GM12878 (cell line): ENCODE data around the gene KCNH5. TPM values are rescaled to one million over a fixed set of nuclear protein-coding genes. Genes with fewer than 3 reads are reported as not detected.

Source experiments
- ATAC-seq: fragments of 200-7000 bp; cut with Tn5 transposase; 3 replicates; pipeline ENCODE4 v1.9.1; 2020; ENCODE audit warnings: mild to moderate bottlenecking, moderate library complexity
- BruUV-seq: library from RNA; stranded (reverse); fragments of 400-500 nt; replicated peaks from 2 replicates; lab custom pipeline; 2021; lab: Mats Ljungman, UMichigan
- CTCF ChIA-PET: fragments of 300-600 bp; sonication (Branson Sonifier 250); formaldehyde crosslinking; extraction: SDS; loops from one replicate; lab custom pipeline; 2021; ENCODE audit warnings: inconsistent platforms; lab: Yijun Ruan, JAX
- POLR2A ChIA-PET: fragments of 350-600 bp; formaldehyde crosslinking; extraction: SDS; loops from one replicate; lab custom pipeline; 2021; ENCODE audit warnings: inconsistent platforms; lab: Charles Lee
- RAD21 ChIA-PET: fragments of 300-600 bp; sonication (Branson Sonifier 250); formaldehyde crosslinking; loops from one replicate; lab custom pipeline; 2023; ENCODE audit warnings: antibody characterized with exemption; ENCODE audit not compliant: unreplicated experiment; lab: Charles Lee
- SMC1A ChIA-PET: fragments of 300-600 bp; sonication (Branson Sonifier 250); formaldehyde crosslinking; loops from one replicate; lab custom pipeline; 2023; ENCODE audit not compliant: unreplicated experiment, uncharacterized antibody; lab: Charles Lee
- DNase-seq: peaks from one replicate; pipeline ENCODE4 v3.0.0-alpha.2; 2011; ENCODE audit warnings: low read depth, low spot score
- FAIRE-seq: peaks from 3 replicates; lab custom pipeline; 2011; peaks lifted over from hg19 to GRCh38; lab: Jason Lieb, UNC
- H2AFZ ChIP-seq: 2 replicates; pipeline ENCODE4 v1.6.0; 2011; ENCODE audit warnings: low read depth, low read length, control low read depth; ENCODE audit not compliant: control insufficient read depth
- H3K27ac ChIP-seq: 2 replicates; pipeline ENCODE4 v1.5.1; 2011; ENCODE audit warnings: control low read depth; ENCODE audit not compliant: control insufficient read depth, insufficient read depth
- H3K27me3 ChIP-seq, 2 experiments: replicated peaks in 1 of 2; 2 replicates each; pipeline versions ENCODE4 v1.6.0 to v1.6.1; 2011; ENCODE audit warnings: low read length in 1 of 2; ENCODE audit not compliant: control insufficient read depth in 2 of 2, insufficient read depth in 2 of 2
- H3K36me3 ChIP-seq, 2 experiments: 2 replicates each; pipeline ENCODE4 v1.5.1; 2011; ENCODE audit warnings: low read length in 1 of 2; ENCODE audit not compliant: control insufficient read depth in 2 of 2, insufficient read depth in 2 of 2
- H3K4me1 ChIP-seq: 2 replicates; pipeline ENCODE4 v1.6.1; 2011; ENCODE audit warnings: mild to moderate bottlenecking, low read length, moderate library complexity, mixed read lengths; ENCODE audit not compliant: control insufficient read depth, insufficient read depth
- H3K4me2 ChIP-seq: 2 replicates; pipeline ENCODE4 v1.6.0; 2011; ENCODE audit warnings: control low read depth; ENCODE audit not compliant: control insufficient read depth, insufficient read depth
- H3K4me3 ChIP-seq: fragments of 200-600 bp; sonication (generic); 2 replicates; pipeline ENCODE4 v1.5.1; 2016
- H3K79me2 ChIP-seq: 2 replicates; pipeline ENCODE4 v1.6.0; 2011; ENCODE audit warnings: low read length; ENCODE audit not compliant: control insufficient read depth, insufficient read depth
- H3K9ac ChIP-seq: 2 replicates; pipeline ENCODE4 v1.8.0; 2011; ENCODE audit warnings: low read length, control low read depth, mixed read lengths; ENCODE audit not compliant: control insufficient read depth, insufficient read depth
- H3K9me3 ChIP-seq: replicated peaks from 3 replicates; pipeline ENCODE4 v1.5.1; 2011; ENCODE audit warnings: mild to moderate bottlenecking, low read length; ENCODE audit not compliant: control insufficient read depth, insufficient read depth
- H4K20me1 ChIP-seq: 2 replicates; pipeline ENCODE4 v1.6.0; 2011; ENCODE audit not compliant: control insufficient read depth, insufficient read depth
- BACH1 ChIP-seq: fragments of 450-650 bp; IDR thresholded peaks from 2 replicates; pipeline ENCODE4 v1.6.1; 2017; ENCODE audit warnings: mild to moderate bottlenecking, borderline replicate concordance
- BCL11A ChIP-seq: IDR thresholded peaks from 2 replicates; pipeline ENCODE4 v1.6.1; 2011; ENCODE audit warnings: low read depth, low read length
- CBX3 ChIP-seq: fragments of 200-600 bp; sonication (generic); IDR thresholded peaks from 2 replicates; pipeline ENCODE4 v1.6.1; 2016; ENCODE audit warnings: low read depth, borderline replicate concordance
- HCFC1 ChIP-seq: fragments of 150-350 bp; IDR thresholded peaks from 2 replicates; pipeline ENCODE4 v1.6.1; 2014; ENCODE audit warnings: low read length
- HDGF ChIP-seq: fragments of 450-650 bp; IDR thresholded peaks from 2 replicates; pipeline ENCODE4 v1.6.1; 2016; ENCODE audit warnings: antibody characterized with exemption
- LARP7 ChIP-seq: fragments of 450-650 bp; IDR thresholded peaks from 2 replicates; pipeline ENCODE4 v1.6.1; 2017; ENCODE audit warnings: mild to moderate bottlenecking
- MLLT1 ChIP-seq: fragments of 450-650 bp; IDR thresholded peaks from 2 replicates; pipeline ENCODE4 v1.6.1; 2016; ENCODE audit warnings: mild to moderate bottlenecking
- MTA2 ChIP-seq: fragments of 450-650 bp; IDR thresholded peaks from 2 replicates; pipeline ENCODE4 v1.6.1; 2016; ENCODE audit warnings: low read depth, mild to moderate bottlenecking, moderate library complexity
- NFYB ChIP-seq: IDR thresholded peaks from 2 replicates; pipeline ENCODE4 v1.6.1; 2011; ENCODE audit warnings: low read depth, mild to moderate bottlenecking, low read length, improper control_type of control experiment, moderate library complexity; ENCODE audit not compliant: insufficient read depth
- PBX3 ChIP-seq: IDR thresholded peaks from 2 replicates; pipeline ENCODE4 v1.6.1; 2011; ENCODE audit warnings: mild to moderate bottlenecking, low read depth, low read length, moderate library complexity; ENCODE audit not compliant: insufficient replicate concordance
- RCOR1 ChIP-seq: conservative IDR thresholded peaks from 2 replicates; pipeline ENCODE4 v1.6.1; 2012; ENCODE audit warnings: low read depth, low read length, improper control_type of control experiment
- RELA ChIP-seq: fragments of 450-650 bp; IDR thresholded peaks from 2 replicates; pipeline ENCODE4 v1.8.0; 2014; ENCODE audit warnings: borderline replicate concordance; ENCODE audit not compliant: partially characterized antibody
- RFX5 ChIP-seq: IDR thresholded peaks from 2 replicates; pipeline ENCODE4 v1.6.1; 2011; ENCODE audit warnings: low read depth, low read length, improper control_type of control experiment
- STAT1 ChIP-seq: fragments of 450-650 bp; conservative IDR thresholded peaks from 2 replicates; pipeline ENCODE4 v1.6.1; 2014; ENCODE audit warnings: antibody characterized with exemption, mild to moderate bottlenecking
- ZBTB4 ChIP-seq: fragments of 450-650 bp; formaldehyde crosslinking; IDR thresholded peaks from 2 replicates; pipeline ENCODE4 v1.4.0; 2022; ENCODE audit warnings: mild to moderate bottlenecking, moderate library complexity
- ZNF217 ChIP-seq: fragments of 450-650 bp; IDR thresholded peaks from 2 replicates; pipeline ENCODE4 v1.6.1; 2017; ENCODE audit warnings: antibody characterized with exemption, mild to moderate bottlenecking
- ZSCAN29 ChIP-seq: fragments of 450-650 bp; IDR thresholded peaks from 2 replicates; pipeline ENCODE4 v1.6.1; 2017; ENCODE audit warnings: mild to moderate bottlenecking, moderate library complexity
- WGBS: methylation state at CpG from one replicate; pipeline ENCODE4 v1.1.6; 2016; ENCODE audit warnings: low lambda C conversion rate; ENCODE audit not compliant: insufficient replicate concordance, insufficient coverage; ENCODE audit errors: missing lambda C conversion rate; 5-methylcytosine and 5-hydroxymethylcytosine counted together
- in situ Hi-C: fragments of 300-500 bp; cut with MboI; formaldehyde crosslinking; loops from 9 replicates; pipeline ENCODE4 v1.14.3; 2018; ENCODE audit warnings: mixed read lengths
- intact Hi-C: fragments of 100-400 bp; cut with micrococcal nuclease; formaldehyde crosslinking; loops from one replicate; pipeline ENCODE4 v1.14.2; 2022; ENCODE audit not compliant: unreplicated experiment
- polyA plus RNA-seq, 11 experiments: library from polyadenylated mRNA; depleted of rRNA in 4 of 11; unstranded in 6 of 11; stranded (reverse) in 5 of 11; fragments of >200 nt; fragmentation: Nextera tagmentation in 4 of 11; fragmentation: Illumina TruSeq in 1 of 11; extraction: Ambion mirVana in 4 of 11; extraction: Trizol in 1 of 11; gene quantifications; 1 replicate in 1 of 11; 2 replicates in 10 of 11; pipeline versions ENCODE4 v1.2.1 to v1.2.3, GENCODE V29; 2011 to 2016; ENCODE audit warnings: inconsistent platforms in 2 of 11, missing spikeins in 2 of 11, low read depth in 1 of 11
- total RNA-seq, 4 experiments: library from RNA; depleted of rRNA in 3 of 4; stranded (reverse); fragments of >200 nt in 3 of 4; fragmentation: Illumina TruSeq in 1 of 4; extraction: Trizol in 1 of 4; gene quantifications; 2 replicates each; pipeline versions ENCODE4 v1.2.1 to v1.2.3, GENCODE V29; 2013 to 2021

Gene KCNH5
- total and polyA plus RNA-seq, 10 of the 15 experiments (the other 5 are each of a cell fraction or from before 2014, with no cell fraction given), result under 0.01 to 0.04 (median 0.04) TPM; not detected in 7

GRCh38 chr14:62759796-62760195 lies 285.5 kb downstream of the KCNH5 start:
- Histone ChIP-seq H3K4me3 (no peak overlapping the region), H3K79me2 (no peaks in the 10 kb centered on the region), H2AFZ (no peak overlapping the region)
- ChIA-PET RAD21 (no interaction called here), POLR2A (no interaction called here)
- TF ChIP-seq LARP7 (no peak), RFX5 (no peak), HCFC1 (no peak), RCOR1 (no peak), ZNF217 (no peak), MLLT1 (no peak), ZSCAN29 (no peak), NFYB (no peak), HDGF (no peak), PBX3 (no peak), MTA2 (no peak), CBX3 (no peak), BACH1 (no peak), BCL11A (no peak), STAT1 (no peak), RELA (no peak), ZBTB4 (no peak)
- TF ChIP-seq, all 136 proteins: peak for 0
- in situ Hi-C loops (no loop called here), intact Hi-C loops (no loop called here)
- H3K4me1 ChIP-seq, result no peaks in the 10 kb centered on the region
- H4K20me1 ChIP-seq, result no peaks in the 10 kb centered on the region
- H3K27me3 ChIP-seq, result no peaks in the 10 kb centered on the region
- ATAC-seq (no peak), DNase-seq (no peak), FAIRE-seq (no peak)
- ChIA-PET CTCF (no interaction called here), SMC1A (no interaction called here)
- no peaks in the 10 kb centered on the region; the same call in 2 of the 3 replicates for H3K9me3 ChIP-seq
- no peak overlapping the region for H3K9ac ChIP-seq
- H3K27ac ChIP-seq, result no peak overlapping the region
- WGBS, result 90% methylated on average over 2 of the region's 2 CpGs
- H3K4me2 ChIP-seq, result no peak overlapping the region
- no peaks in the 10 kb centered on the region for H3K36me3 ChIP-seq
- BruUV-seq, result no TSS peak
